Mesenchymal stem cell (in vitro differentiated cells and primary cell): ENCODE measurements around the gene RPAIN.

Experiments used
- DNase-seq: peaks from one replicate; pipeline ENCODE4 v3.0.0-alpha.2; 2013
- H2AFZ ChIP-seq: one replicate; pipeline ENCODE4 v1.6.1; 2013; ENCODE audit warnings: low read depth, mild to moderate bottlenecking, control low read depth, inconsistent platforms, low read length, moderate library complexity
- H2AK5ac ChIP-seq: 2 replicates; pipeline ENCODE4 v1.6.1; 2013; ENCODE audit warnings: low read length, moderate library complexity, mild to moderate bottlenecking, inconsistent platforms; ENCODE audit not compliant: severe bottlenecking
- H2BK120ac ChIP-seq: one replicate; pipeline ENCODE4 v1.6.1; 2013; ENCODE audit warnings: low read depth, mild to moderate bottlenecking, inconsistent platforms, low read length, moderate library complexity
- H2BK12ac ChIP-seq, 2 experiments: one replicate each; pipeline ENCODE4 v1.6.1; 2013; ENCODE audit warnings: inconsistent platforms in 2 of 2, low read length in 2 of 2, mild to moderate bottlenecking in 2 of 2, moderate library complexity in 2 of 2, control low read depth in 1 of 2
- H2BK15ac ChIP-seq: one replicate; pipeline ENCODE4 v1.6.1; 2013; ENCODE audit warnings: mild to moderate bottlenecking, low read depth, inconsistent platforms; ENCODE audit not compliant: poor library complexity, severe bottlenecking
- H2BK5ac ChIP-seq: 2 replicates; pipeline ENCODE4 v1.6.1; 2013; ENCODE audit warnings: low read depth, mild to moderate bottlenecking, low read length, control low read depth, inconsistent platforms; ENCODE audit not compliant: poor library complexity, severe bottlenecking
- H3K14ac ChIP-seq, 2 experiments: one replicate each; pipeline ENCODE4 v1.6.1; 2013; ENCODE audit warnings: inconsistent platforms in 2 of 2, low read length in 2 of 2, control low read depth in 1 of 2, mild to moderate bottlenecking in 1 of 2, moderate library complexity in 1 of 2
- H3K18ac ChIP-seq, 2 experiments: one replicate each; pipeline ENCODE4 v1.6.1; 2013; ENCODE audit warnings: inconsistent platforms in 2 of 2, low read length in 2 of 2, control low read depth in 1 of 2, low read depth in 1 of 2, mild to moderate bottlenecking in 1 of 2
- H3K23ac ChIP-seq, 2 experiments: one replicate each; pipeline ENCODE4 v1.6.1; 2013; ENCODE audit warnings: inconsistent platforms in 2 of 2, low read length in 2 of 2, mild to moderate bottlenecking in 2 of 2, moderate library complexity in 2 of 2, control low read depth in 1 of 2
- H3K27ac ChIP-seq: 2 replicates; pipeline ENCODE4 v1.5.1; 2013; ENCODE audit warnings: mild to moderate bottlenecking, moderate library complexity, low read length, control low read depth, inconsistent platforms; ENCODE audit not compliant: poor library complexity, severe bottlenecking
- H3K27me3 ChIP-seq, 2 experiments: 2 replicates each; pipeline versions ENCODE4 v1.6.1 to v1.7.0; 2013; ENCODE audit warnings: low read length in 2 of 2, mild to moderate bottlenecking in 2 of 2, moderate library complexity in 2 of 2, control low read depth in 1 of 2, inconsistent platforms in 1 of 2; ENCODE audit not compliant: control insufficient read depth in 1 of 2, insufficient read depth in 1 of 2
- H3K36me3 ChIP-seq, 2 experiments: 2 replicates each; pipeline versions ENCODE4 v1.6.1 to v1.7.0; 2013; ENCODE audit warnings: low read length in 2 of 2, control low read depth in 1 of 2, inconsistent platforms in 1 of 2, low read depth in 1 of 2, mild to moderate bottlenecking in 1 of 2; ENCODE audit not compliant: insufficient read depth in 2 of 2, control insufficient read depth in 1 of 2
- H3K4ac ChIP-seq, 2 experiments: one replicate each; pipeline ENCODE4 v1.6.1; 2013; ENCODE audit warnings: inconsistent platforms in 2 of 2, low read length in 2 of 2, mild to moderate bottlenecking in 2 of 2, moderate library complexity in 2 of 2, control low read depth in 1 of 2, low read depth in 1 of 2
- H3K4me1 ChIP-seq: 2 replicates; pipeline ENCODE4 v1.6.1; 2013; ENCODE audit warnings: low read depth, low read length, control low read depth; ENCODE audit not compliant: control insufficient read depth, insufficient read depth
- H3K4me2 ChIP-seq: 2 replicates; pipeline ENCODE4 v1.6.1; 2013; ENCODE audit warnings: low read length, mild to moderate bottlenecking, inconsistent platforms; ENCODE audit not compliant: poor library complexity, severe bottlenecking
- H3K4me3 ChIP-seq, 2 experiments: 2 replicates each; pipeline versions ENCODE4 v1.5.1 to v1.7.0; 2013; ENCODE audit warnings: low read length in 2 of 2, mild to moderate bottlenecking in 2 of 2, control low read depth in 1 of 2, low read depth in 1 of 2; ENCODE audit not compliant: insufficient read depth in 1 of 2
- H3K79me1 ChIP-seq: replicated peaks from 2 replicates; pipeline ENCODE4 v1.6.1; 2013; ENCODE audit warnings: mild to moderate bottlenecking, control low read depth, low read length, inconsistent platforms; ENCODE audit not compliant: poor library complexity, severe bottlenecking
- H3K9ac ChIP-seq: 2 replicates; pipeline ENCODE4 v1.7.0; 2013; ENCODE audit warnings: mild to moderate bottlenecking, low read length, moderate library complexity
- H3K9me3 ChIP-seq: 2 replicates; pipeline ENCODE4 v1.7.0; 2013; ENCODE audit warnings: mild to moderate bottlenecking, low read length; ENCODE audit not compliant: control insufficient read depth
- H4K8ac ChIP-seq: one replicate; pipeline ENCODE4 v1.6.1; 2013; ENCODE audit warnings: inconsistent platforms, mild to moderate bottlenecking, low read length, moderate library complexity
- H4K91ac ChIP-seq: one replicate; pipeline ENCODE4 v1.6.1; 2013; ENCODE audit warnings: mild to moderate bottlenecking, low read length, inconsistent platforms
- WGBS: methylation state at CpG from one replicate; pipeline ENCODE4 v1.1.7; 2013; ENCODE audit warnings: mixed read lengths; 5-methylcytosine and 5-hydroxymethylcytosine counted together

RPAIN gene

GRCh38 chr17:5419356-5419958 is 525 bp upstream of the RPAIN start, which contains the start of gene NUP88:
Gene NUP88, minus strand, starts transcription at chr17:5419662. Its CDS starts 12 bp downstream, at chr17:5419650.
- WGBS, result under 1% methylated on average over 49 of the region's 49 CpGs
- peak within 1 kb of the TSS; percentile 37 for H4K91ac ChIP-seq
- H2AFZ ChIP-seq, result peak within 1 kb of the TSS; percentile 95

GRCh38 chr17:5422505-5422904 is 2.5 kb downstream of the RPAIN start:
- Histone ChIP-seq H3K9ac (no peak overlapping the region), H4K8ac (no peak overlapping the region), H4K91ac (no peak overlapping the region), H2BK5ac (no peak overlapping the region), H3K18ac (no peak overlapping the region), H3K4me3 (no peak overlapping the region), H2AFZ (no peak overlapping the region), H3K9me3 (no peaks in the 10 kb centered on the region), H2BK120ac (no peak overlapping the region), H2BK15ac (no peak overlapping the region), H3K36me3 (peaks cover 32 to 53% of the 10 kb centered on the region in 2 experiments), H3K23ac (no peak overlapping the region), H3K14ac (no peak overlapping the region), H3K79me1 (peaks cover 20% of the 10 kb centered on the region), H3K4me1 (peaks cover 10% of the 10 kb centered on the region), H3K27ac (no peak overlapping the region), H3K4me2 (no peak overlapping the region), H3K27me3 (no peaks in the 10 kb centered on the region), H2AK5ac (no peak overlapping the region), H3K4ac (no peak overlapping the region), H2BK12ac (no peak overlapping the region)
- peak; percentile 51 for DNase-seq
- 50% methylated on average over 2 of the region's 2 CpGs for WGBS

More at GRCh38 chr17:5419356-5419958, 525 bp upstream of the RPAIN start, which contains the start of gene NUP88:
- Histone ChIP-seq H2AK5ac (no peak within 1 kb of the TSS), H3K23ac (no peak within 1 kb of the TSS), H3K4me3 (peak within 1 kb of the TSS; percentile 86 to 92), H2BK12ac (peak within 1 kb of the TSS in 1 of 2 experiments; percentile 10), H3K27me3 (no peaks in the 10 kb centered on the region), H3K27ac (peak within 1 kb of the TSS; percentile 83), H3K4me2 (peak within 1 kb of the TSS; percentile 94), H2BK5ac (peak within 1 kb of the TSS; percentile 76), H3K9me3 (no peaks in the 10 kb centered on the region), H2BK120ac (peak within 1 kb of the TSS; percentile 45), H3K4ac (peak within 1 kb of the TSS; percentile 36 to 75), H3K79me1 (peaks cover 23% of the 10 kb centered on the region), H2BK15ac (peak within 1 kb of the TSS; percentile 75), H3K14ac (peak within 1 kb of the TSS in 1 of 2 experiments; percentile 57), H3K36me3 (peaks cover 33 to 45% of the 10 kb centered on the region in 2 experiments), H3K9ac (peak within 1 kb of the TSS; percentile 97), H4K8ac (peak within 1 kb of the TSS; percentile 78), H3K4me1 (peaks cover 13% of the 10 kb centered on the region), H3K18ac (peak within 1 kb of the TSS; percentile 58 to 86)
- DNase-seq, result peak; percentile 99

GRCh38 chr17:5424909-5425308 is 4.9 kb downstream of the RPAIN start:
- no peak overlapping the region for H2BK15ac ChIP-seq
- H2BK5ac ChIP-seq, result no peak overlapping the region
- H3K4me1 ChIP-seq, result peaks cover 3% of the 10 kb centered on the region
- H3K23ac ChIP-seq, result no peak overlapping the region
- no peak overlapping the region for H3K4me3 ChIP-seq
- no peak overlapping the region for H3K4me2 ChIP-seq
- H2AFZ ChIP-seq, result no peak overlapping the region
- no peak overlapping the region for H2BK120ac ChIP-seq
- no peak overlapping the region for H3K4ac ChIP-seq
- no peak overlapping the region for H3K14ac ChIP-seq
- WGBS, result 100% methylated on average over 1 of the region's 1 CpG
- peak; percentile 21 for DNase-seq
- H3K27me3 ChIP-seq, result no peaks in the 10 kb centered on the region
- no peak overlapping the region for H3K18ac ChIP-seq
- no peak overlapping the region for H3K9ac ChIP-seq
- H3K27ac ChIP-seq, result no peak overlapping the region
- H2AK5ac ChIP-seq, result no peak overlapping the region
- H4K8ac ChIP-seq, result no peak overlapping the region
- H3K9me3 ChIP-seq, result no peaks in the 10 kb centered on the region
- H2BK12ac ChIP-seq, result no peak overlapping the region
- peaks cover 45 to 75% of the 10 kb centered on the region in 2 experiments for H3K36me3 ChIP-seq
- peaks cover 27% of the 10 kb centered on the region for H3K79me1 ChIP-seq
- H4K91ac ChIP-seq, result no peak overlapping the region

- Histone ChIP-seq H3K23ac (no peak overlapping the region), H2BK15ac (no peak overlapping the region), H3K36me3 (peaks cover 54 to 81% of the 10 kb centered on the region in 2 experiments), H4K91ac (no peak overlapping the region), H3K4me3 (no peak overlapping the region), H3K4me1 (peaks cover 3% of the 10 kb centered on the region), H2AFZ (no peak overlapping the region), H3K18ac (no peak overlapping the region), H3K14ac (no peak overlapping the region), H3K9ac (no peak overlapping the region), H3K27me3 (no peaks in the 10 kb centered on the region), H3K9me3 (no peaks in the 10 kb centered on the region), H2BK12ac (no peak overlapping the region), H4K8ac (no peak overlapping the region), H2AK5ac (no peak overlapping the region), H2BK5ac (no peak overlapping the region), H3K79me1 (peaks cover 24% of the 10 kb centered on the region), H3K4me2 (no peak overlapping the region), H3K4ac (no peak overlapping the region), H2BK120ac (no peak overlapping the region), H3K27ac (no peak overlapping the region)
- no peak for DNase-seq
- WGBS, result 99% methylated on average over 3 of the region's 3 CpGs
These were observed 5.8 kb downstream of the RPAIN start for GRCh38 chr17:5425826-5426225.
